ENCODE results near the gene BUB3.
"Not testable (repeated sequence)": the region's sequence is repeated elsewhere in the genome, so short reads cannot be mapped to it uniquely, and the experiment has no call there.

The BUB3 gene

GRCh38 chr10:123154711-123155505 is 706 bp downstream of the BUB3 start:
- H3K9me3 ChIP-seq (ENCODE audit: control insufficient read depth in 1 of 2, low read length in 2 of 2): no peaks in the 10 kb centered on the region
- peaks cover 17 to 24% of the 10 kb centered on the region in 2 donors for H3K36me3 ChIP-seq (ENCODE audit: control insufficient read depth in 1 of 2, insufficient read depth in 2 of 2, low read length in 2 of 2)
- peak overlapping the region; percentile 83 to 87 for H3K9ac ChIP-seq (ENCODE audit: low read depth in 1 of 2, low read length in 2 of 2)
- peak overlapping the region; percentile 93 to 97 for H3K4me3 ChIP-seq (ENCODE audit: low read depth in 1 of 2, low read length in 2 of 2)
- peaks cover 26 to 48% of the 10 kb centered on the region in 2 donors for H3K4me1 ChIP-seq (ENCODE audit: control insufficient read depth in 1 of 2, insufficient read depth in 2 of 2, low read length in 2 of 2)
- H3K27ac ChIP-seq (ENCODE audit: low read depth, low read length): peak overlapping the region; percentile 85
- H3K27me3 ChIP-seq (ENCODE audit: control insufficient read depth in 1 of 2, insufficient read depth in 2 of 2, low read length in 2 of 2): peaks cover 30 to 36% of the 10 kb centered on the region in 2 donors

GRCh38 chr10:123156078-123156477 is 1.9 kb downstream of the BUB3 start:
- Histone ChIP-seq H3K36me3 (ENCODE audit: control insufficient read depth in 1 of 2, insufficient read depth in 2 of 2, low read length in 2 of 2) (peaks cover 29% of the 10 kb centered on the region in 2 donors), H3K27me3 (ENCODE audit: control insufficient read depth in 1 of 2, insufficient read depth in 2 of 2, low read length in 2 of 2) (peaks cover 18 to 25% of the 10 kb centered on the region in 2 donors), H3K27ac (ENCODE audit: low read depth, low read length) (no peak overlapping the region), H3K4me3 (ENCODE audit: low read depth in 1 of 2, low read length in 2 of 2) (no peak overlapping the region), H3K9ac (ENCODE audit: low read depth in 1 of 2, low read length in 2 of 2) (no peak overlapping the region), H3K4me1 (ENCODE audit: control insufficient read depth in 1 of 2, insufficient read depth in 2 of 2, low read length in 2 of 2) (peaks cover 15 to 41% of the 10 kb centered on the region in 2 donors), H3K9me3 (ENCODE audit: control insufficient read depth in 1 of 2, low read length in 2 of 2) (no peaks in the 10 kb centered on the region)

GRCh38 chr10:123157210-123157609 is 3.0 kb downstream of the BUB3 start:
- H3K36me3 ChIP-seq (ENCODE audit: control insufficient read depth in 1 of 2, insufficient read depth in 2 of 2, low read length in 2 of 2): peaks cover 38 to 39% of the 10 kb centered on the region in 2 donors
- H3K27ac ChIP-seq (ENCODE audit: low read depth, low read length): no peak overlapping the region

GRCh38 chr10:123158682-123159081 is 4.5 kb downstream of the BUB3 start:
- no peaks in the 10 kb centered on the region for H3K9me3 ChIP-seq (ENCODE audit: control insufficient read depth in 1 of 2, low read length in 2 of 2)

More at GRCh38 chr10:123157210-123157609, 3.0 kb downstream of the BUB3 start:
- peaks cover 10 to 35% of the 10 kb centered on the region in 2 donors for H3K4me1 ChIP-seq (ENCODE audit: control insufficient read depth in 1 of 2, insufficient read depth in 2 of 2, low read length in 2 of 2)
- H3K4me3 ChIP-seq (ENCODE audit: low read depth in 1 of 2, low read length in 2 of 2): no peak overlapping the region
- H3K9ac ChIP-seq (ENCODE audit: low read depth in 1 of 2, low read length in 2 of 2): no peak overlapping the region
- H3K27me3 ChIP-seq (ENCODE audit: control insufficient read depth in 1 of 2, insufficient read depth in 2 of 2, low read length in 2 of 2): peaks cover 7 to 13% of the 10 kb centered on the region in 2 donors
- H3K9me3 ChIP-seq (ENCODE audit: control insufficient read depth in 1 of 2, low read length in 2 of 2): no peaks in the 10 kb centered on the region

GRCh38 chr10:123160311-123160980 is 6.2 kb downstream of the BUB3 start:
- H3K27me3 ChIP-seq (ENCODE audit: control insufficient read depth in 1 of 2, insufficient read depth in 2 of 2, low read length in 2 of 2): no peaks in the 10 kb centered on the region
- no peaks in the 10 kb centered on the region for H3K9me3 ChIP-seq (ENCODE audit: control insufficient read depth in 1 of 2, low read length in 2 of 2)
- peaks cover 3 to 29% of the 10 kb centered on the region in 2 donors for H3K4me1 ChIP-seq (ENCODE audit: control insufficient read depth in 1 of 2, insufficient read depth in 2 of 2, low read length in 2 of 2)
- H3K36me3 ChIP-seq (ENCODE audit: control insufficient read depth in 1 of 2, insufficient read depth in 2 of 2, low read length in 2 of 2): peaks cover 59 to 70% of the 10 kb centered on the region in 2 donors
- no peak overlapping the region for H3K4me3 ChIP-seq (ENCODE audit: low read depth in 1 of 2, low read length in 2 of 2)
- H3K27ac ChIP-seq (ENCODE audit: low read depth, low read length): no peak overlapping the region
- H3K9ac ChIP-seq (ENCODE audit: low read depth in 1 of 2, low read length in 2 of 2): no peak overlapping the region

More at GRCh38 chr10:123158682-123159081, 4.5 kb downstream of the BUB3 start:
- peaks cover 49 to 54% of the 10 kb centered on the region in 2 donors for H3K36me3 ChIP-seq (ENCODE audit: control insufficient read depth in 1 of 2, insufficient read depth in 2 of 2, low read length in 2 of 2)
- H3K27ac ChIP-seq (ENCODE audit: low read depth, low read length): no peak overlapping the region
- no peak overlapping the region for H3K4me3 ChIP-seq (ENCODE audit: low read depth in 1 of 2, low read length in 2 of 2)
- H3K9ac ChIP-seq (ENCODE audit: low read depth in 1 of 2, low read length in 2 of 2): no peak overlapping the region
- no peaks in the 10 kb centered on the region for H3K27me3 ChIP-seq (ENCODE audit: control insufficient read depth in 1 of 2, insufficient read depth in 2 of 2, low read length in 2 of 2)
- H3K4me1 ChIP-seq (ENCODE audit: control insufficient read depth in 1 of 2, insufficient read depth in 2 of 2, low read length in 2 of 2): peaks cover 10 to 35% of the 10 kb centered on the region in 2 donors

GRCh38 chr10:123164319-123164718 is 10.1 kb downstream of the BUB3 start:
- no peaks in the 10 kb centered on the region for H3K9me3 ChIP-seq (ENCODE audit: control insufficient read depth in 1 of 2, low read length in 2 of 2)
- no peak overlapping the region for H3K27ac ChIP-seq (ENCODE audit: low read depth, low read length)
- no peak overlapping the region for H3K9ac ChIP-seq (ENCODE audit: low read depth in 1 of 2, low read length in 2 of 2)
- H3K27me3 ChIP-seq (ENCODE audit: control insufficient read depth in 1 of 2, insufficient read depth in 2 of 2, low read length in 2 of 2): no peaks in the 10 kb centered on the region
- no peak overlapping the region for H3K4me3 ChIP-seq (ENCODE audit: low read depth in 1 of 2, low read length in 2 of 2)
- no peaks in the 10 kb centered on the region for H3K4me1 ChIP-seq (ENCODE audit: control insufficient read depth in 1 of 2, insufficient read depth in 2 of 2, low read length in 2 of 2)
- peaks cover 43 to 77% of the 10 kb centered on the region in 2 donors for H3K36me3 ChIP-seq (ENCODE audit: control insufficient read depth in 1 of 2, insufficient read depth in 2 of 2, low read length in 2 of 2)

GRCh38 chr10:123165445-123166072 is 11.4 kb downstream of the BUB3 start:
- peaks cover 43 to 71% of the 10 kb centered on the region in 2 donors for H3K36me3 ChIP-seq (ENCODE audit: control insufficient read depth in 1 of 2, insufficient read depth in 2 of 2, low read length in 2 of 2)

GRCh38 chr10:123166618-123167017 is 12.4 kb downstream of the BUB3 start:
- no peak overlapping the region for H3K4me3 ChIP-seq (ENCODE audit: low read depth in 1 of 2, low read length in 2 of 2)
- H3K9me3 ChIP-seq (ENCODE audit: control insufficient read depth in 1 of 2, low read length in 2 of 2): no peaks in the 10 kb centered on the region
- H3K36me3 ChIP-seq (ENCODE audit: control insufficient read depth in 1 of 2, insufficient read depth in 2 of 2, low read length in 2 of 2): peaks cover 35 to 61% of the 10 kb centered on the region in 2 donors
- H3K27me3 ChIP-seq (ENCODE audit: control insufficient read depth in 1 of 2, insufficient read depth in 2 of 2, low read length in 2 of 2): no peaks in the 10 kb centered on the region
- no peak overlapping the region for H3K9ac ChIP-seq (ENCODE audit: low read depth in 1 of 2, low read length in 2 of 2)
- no peaks in the 10 kb centered on the region for H3K4me1 ChIP-seq (ENCODE audit: control insufficient read depth in 1 of 2, insufficient read depth in 2 of 2, low read length in 2 of 2)
- no peak overlapping the region for H3K27ac ChIP-seq (ENCODE audit: low read depth, low read length)

More at GRCh38 chr10:123165445-123166072, 11.4 kb downstream of the BUB3 start:
- Histone ChIP-seq H3K27me3 (ENCODE audit: control insufficient read depth in 1 of 2, insufficient read depth in 2 of 2, low read length in 2 of 2) (no peaks in the 10 kb centered on the region), H3K27ac (ENCODE audit: low read depth, low read length) (no peak overlapping the region), H3K4me3 (ENCODE audit: low read depth in 1 of 2, low read length in 2 of 2) (no peak overlapping the region), H3K9ac (ENCODE audit: low read depth in 1 of 2, low read length in 2 of 2) (no peak overlapping the region), H3K9me3 (ENCODE audit: control insufficient read depth in 1 of 2, low read length in 2 of 2) (no peaks in the 10 kb centered on the region), H3K4me1 (ENCODE audit: control insufficient read depth in 1 of 2, insufficient read depth in 2 of 2, low read length in 2 of 2) (no peaks in the 10 kb centered on the region)

GRCh38 chr10:123170961-123171360 is 16.8 kb downstream of the BUB3 start:
- Histone ChIP-seq H3K36me3 (ENCODE audit: control insufficient read depth in 1 of 2, insufficient read depth in 2 of 2, low read length in 2 of 2) (peaks cover 7 to 25% of the 10 kb centered on the region in 2 donors), H3K27me3 (ENCODE audit: control insufficient read depth in 1 of 2, insufficient read depth in 2 of 2, low read length in 2 of 2) (no peaks in the 10 kb centered on the region), H3K4me3 (ENCODE audit: low read depth in 1 of 2, low read length in 2 of 2) (no peak overlapping the region), H3K9me3 (ENCODE audit: control insufficient read depth in 1 of 2, low read length in 2 of 2) (no peaks in the 10 kb centered on the region), H3K4me1 (ENCODE audit: control insufficient read depth in 1 of 2, insufficient read depth in 2 of 2, low read length in 2 of 2) (no peaks in the 10 kb centered on the region), H3K27ac (ENCODE audit: low read depth, low read length) (no peak overlapping the region), H3K9ac (ENCODE audit: low read depth in 1 of 2, low read length in 2 of 2) (no peak overlapping the region)

- H3K9me3 ChIP-seq (ENCODE audit: control insufficient read depth in 1 of 2, low read length in 2 of 2); H3K27ac ChIP-seq (ENCODE audit: low read depth, low read length); H3K4me3 ChIP-seq (ENCODE audit: low read depth in 1 of 2, low read length in 2 of 2); H3K9ac ChIP-seq (ENCODE audit: low read depth in 1 of 2, low read length in 2 of 2); H3K27me3 ChIP-seq (ENCODE audit: control insufficient read depth in 1 of 2, insufficient read depth in 2 of 2, low read length in 2 of 2); H3K4me1 ChIP-seq (ENCODE audit: control insufficient read depth in 1 of 2, insufficient read depth in 2 of 2, low read length in 2 of 2): not testable (repeated sequence)
- peaks cover 7 to 20% of the 10 kb centered on the region in 2 donors for H3K36me3 ChIP-seq (ENCODE audit: control insufficient read depth in 1 of 2, insufficient read depth in 2 of 2, low read length in 2 of 2)
Measured at GRCh38 chr10:123171616-123172015, 17.4 kb downstream of the BUB3 start.

Data from duodenal mucosa (tissue), 2 donors.